HCT116 (cell line): Measurements from ENCODE around the gene SLC24A3. TPM values are rescaled to one million over a fixed set of nuclear protein-coding genes. Genes with fewer than 3 reads are reported as not detected.

Experiments
- ATAC-seq: fragments of 200-7000 bp; cut with Tn5 transposase; 2 replicates; pipeline ENCODE4 v1.9.1; 2020; ENCODE audit warnings: mild to moderate bottlenecking, moderate library complexity
- BruUV-seq: library from RNA; stranded (reverse); fragments of 400-500 nt; replicated peaks from 2 replicates; lab custom pipeline; 2021; lab: Mats Ljungman, UMichigan
- CTCF ChIA-PET: fragments of 300-600 bp; sonication (Branson Sonifier 250); formaldehyde crosslinking; loops from one replicate; lab custom pipeline; 2021; ENCODE audit warnings: antibody characterized with exemption; lab: Charles Lee
- POLR2A ChIA-PET: fragments of 300-600, 350-600 bp; sonication (Branson Sonifier 250); formaldehyde crosslinking; loops from one replicate; lab custom pipeline; 2021; ENCODE audit warnings: antibody characterized with exemption; lab: Charles Lee
- RAD21 ChIA-PET, 2 experiments: fragments of 300-600 bp; sonication (Branson Sonifier 250); formaldehyde crosslinking; loops; one replicate each; lab custom pipeline; 2023; ENCODE audit warnings: low total read pairs in 2 of 2; ENCODE audit not compliant: uncharacterized antibody in 2 of 2, unreplicated experiment in 2 of 2, low non-redundant PET in 1 of 2; lab: Charles Lee
- DNase-seq: peaks from one replicate; pipeline ENCODE4 v3.0.0-alpha.2; 2010; ENCODE audit warnings: low read depth, low spot score
- H2AFZ ChIP-seq: fragments of 200-600 bp; shearing (Covaris generic), sonication (generic); 2 replicates; pipeline ENCODE4 v1.6.1; 2017; ENCODE audit warnings: low read depth, mixed run types, mixed read lengths, antibody characterized with exemption, low read length; ENCODE audit not compliant: poor library complexity, severe bottlenecking
- H3K27ac ChIP-seq: 2 replicates; pipeline ENCODE4 v1.5.1; 2012; ENCODE audit warnings: low read depth, low read length
- H3K27me3 ChIP-seq: fragments of 200-600 bp; sonication (generic); 2 replicates; pipeline ENCODE4 v1.6.1; 2016; ENCODE audit warnings: mixed run types, low read length, mixed read lengths; ENCODE audit not compliant: insufficient read depth
- H3K36me3 ChIP-seq, 2 experiments: fragments of 200-500 bp in 1 of 2; fragments of 200-600 bp in 1 of 2; sonication (Bioruptor generic) in 1 of 2; sonication (generic) in 1 of 2; 2 replicates each; pipeline versions ENCODE4 v1.5.1 to v1.6.1; 2014 to 2016; ENCODE audit warnings: low read length in 2 of 2, inconsistent platforms in 1 of 2, mixed read lengths in 1 of 2, mixed run types in 1 of 2; ENCODE audit not compliant: insufficient read depth in 2 of 2, control insufficient read depth in 1 of 2
- H3K4me1 ChIP-seq, 2 experiments: fragments of 200-600 bp in 1 of 2; sonication (generic) in 1 of 2; 2 replicates each; pipeline versions ENCODE4 v1.5.1 to v1.6.1; 2012 to 2017; ENCODE audit warnings: low read length in 2 of 2, inconsistent platforms in 1 of 2, mild to moderate bottlenecking in 1 of 2, mixed read lengths in 1 of 2, mixed run types in 1 of 2, moderate library complexity in 1 of 2; ENCODE audit not compliant: insufficient read depth in 2 of 2, control insufficient read depth in 1 of 2
- H3K4me2 ChIP-seq: fragments of 200-600 bp; sonication (generic); 2 replicates; pipeline ENCODE4 v1.6.1; 2017; ENCODE audit warnings: mixed run types, low read length, mixed read lengths
- H3K4me3 ChIP-seq, 2 experiments: fragments of 200-600 bp in 1 of 2; sonication (generic) in 1 of 2; replicated peaks in 1 of 2; 2 replicates each; pipeline ENCODE4 v1.5.1; 2011 to 2016; ENCODE audit warnings: low read length in 2 of 2, control low read depth in 1 of 2, low read depth in 1 of 2, mild to moderate bottlenecking in 1 of 2, mixed read lengths in 1 of 2, mixed run types in 1 of 2
- H3K79me2 ChIP-seq: fragments of 200-600 bp; sonication (generic); 2 replicates; pipeline ENCODE4 v1.6.1; 2017; ENCODE audit warnings: mild to moderate bottlenecking, mixed run types, low read length, moderate library complexity, mixed read lengths; ENCODE audit not compliant: insufficient read depth
- H3K9ac ChIP-seq: fragments of 200-600 bp; sonication (generic); 2 replicates; pipeline ENCODE4 v1.6.1; 2016; ENCODE audit warnings: low read length, mixed read lengths
- H3K9me2 ChIP-seq: fragments of 200-600 bp; sonication (generic), shearing (Covaris generic); 2 replicates; pipeline ENCODE4 v1.6.1; 2017; ENCODE audit warnings: mixed run types, mild to moderate bottlenecking, moderate library complexity; ENCODE audit not compliant: insufficient read depth
- H3K9me3 ChIP-seq, 2 experiments: fragments of 200-500 bp in 1 of 2; fragments of 200-600 bp in 1 of 2; sonication (Bioruptor generic) in 1 of 2; sonication (generic) in 1 of 2; 2 replicates each; pipeline ENCODE4 v1.6.1; 2014 to 2017; ENCODE audit warnings: low read length in 2 of 2, mixed read lengths in 2 of 2, inconsistent platforms in 1 of 2, low read depth in 1 of 2, mild to moderate bottlenecking in 1 of 2, mixed run types in 1 of 2, moderate library complexity in 1 of 2; ENCODE audit not compliant: control insufficient read depth in 1 of 2, insufficient read depth in 1 of 2
- H4K20me1 ChIP-seq: fragments of 200-600 bp; sonication (generic), shearing (Covaris generic); 2 replicates; pipeline ENCODE4 v1.6.1; 2017; ENCODE audit warnings: mixed run types, mild to moderate bottlenecking, moderate library complexity; ENCODE audit not compliant: insufficient read depth
- EZH2 ChIP-seq: fragments of 200-600 bp; sonication (generic); IDR thresholded peaks from 2 replicates; pipeline ENCODE4 v1.6.1; 2017; ENCODE audit warnings: antibody characterized with exemption, mixed run types
- JUND ChIP-seq: IDR thresholded peaks from 2 replicates; pipeline ENCODE4 v1.6.1; 2012
- POLR2AphosphoS5 ChIP-seq: IDR thresholded peaks from 2 replicates; pipeline ENCODE4 v1.6.1; 2011; ENCODE audit warnings: mild to moderate bottlenecking, low read depth, low read length, moderate library complexity
- SIN3A ChIP-seq: IDR thresholded peaks from 2 replicates; pipeline ENCODE4 v1.6.1; 2012; ENCODE audit warnings: low read depth
- SP1 ChIP-seq: IDR thresholded peaks from 2 replicates; pipeline ENCODE4 v1.6.1; 2012; ENCODE audit warnings: low read depth
- SRF ChIP-seq: IDR thresholded peaks from 2 replicates; pipeline ENCODE4 v1.6.1; 2012; ENCODE audit warnings: low read depth
- TCF7L2 ChIP-seq: IDR thresholded peaks from 2 replicates; pipeline ENCODE4 v1.7.0; 2011; ENCODE audit warnings: borderline replicate concordance, inconsistent platforms; ENCODE audit not compliant: insufficient read depth, insufficient read length; ENCODE audit errors: extremely low read depth
- YY1 ChIP-seq: IDR thresholded peaks from 2 replicates; pipeline ENCODE4 v1.6.1; 2011; ENCODE audit warnings: low read length, low read depth, moderate library complexity, mild to moderate bottlenecking; ENCODE audit not compliant: insufficient replicate concordance; ENCODE audit errors: extremely low read depth
- ZFX ChIP-seq: fragments of 450-650 bp; IDR thresholded peaks from 2 replicates; pipeline ENCODE4 v1.6.1; 2017
- intact Hi-C: fragments of 100-400 bp; cut with micrococcal nuclease; formaldehyde crosslinking; loops from 2 replicates; pipeline ENCODE4 v1.10.0; 2022
- total RNA-seq: library from RNA; stranded (reverse); gene quantifications from one replicate; pipeline ENCODE4 v1.2.1, GENCODE V29; 2021; ENCODE audit not compliant: unreplicated experiment
- TF ChIP-seq, protein P1 (sequence below): IDR thresholded peaks from 2 replicates; pipeline ENCODE4 v1.6.1; 2012
- TF ChIP-seq, protein P2 (sequence below): IDR thresholded peaks from 2 replicates; pipeline ENCODE4 v1.6.1; 2012; ENCODE audit warnings: low read depth
- TF ChIP-seq, protein P3 (sequence below), 3 experiments: fragments of 200-600 bp in 1 of 3; sonication (generic) in 1 of 3; IDR thresholded peaks in 2 of 3; conservative IDR thresholded peaks in 1 of 3; 2 replicates each; pipeline ENCODE4 v1.5.1; 2012 to 2017; ENCODE audit warnings: low read depth in 2 of 3, low read length in 2 of 3, antibody characterized with exemption in 1 of 3, borderline replicate concordance in 1 of 3, control low read depth in 1 of 3, mild to moderate bottlenecking in 1 of 3, mixed read lengths in 1 of 3, mixed run types in 1 of 3, moderate library complexity in 1 of 3; ENCODE audit not compliant: insufficient read depth in 1 of 3

Gene SLC24A3
- total RNA-seq, 1 experiment from 2014 or later = not detected

DNA sequence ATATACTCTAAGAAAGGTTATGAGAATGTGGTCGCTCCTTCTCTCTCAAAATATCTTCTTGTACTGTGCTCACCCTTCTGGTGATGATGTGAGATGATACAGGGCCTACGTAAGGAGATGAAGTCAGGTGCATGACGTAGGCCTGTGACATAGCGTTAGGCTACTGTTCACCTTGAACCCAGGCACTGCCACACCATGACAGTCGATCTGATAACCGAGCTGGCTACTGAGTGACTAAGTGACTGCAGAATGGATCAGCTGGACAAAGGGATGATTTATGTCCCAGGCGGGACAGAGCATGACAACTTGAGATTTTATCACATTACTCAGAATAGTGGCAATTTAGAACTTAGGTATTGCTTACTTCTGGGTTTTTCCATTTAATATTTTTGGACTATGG is 11.2 kb downstream of the SLC24A3 start:
- no peaks in the 10 kb centered on the region for H3K27me3 ChIP-seq

DNA sequence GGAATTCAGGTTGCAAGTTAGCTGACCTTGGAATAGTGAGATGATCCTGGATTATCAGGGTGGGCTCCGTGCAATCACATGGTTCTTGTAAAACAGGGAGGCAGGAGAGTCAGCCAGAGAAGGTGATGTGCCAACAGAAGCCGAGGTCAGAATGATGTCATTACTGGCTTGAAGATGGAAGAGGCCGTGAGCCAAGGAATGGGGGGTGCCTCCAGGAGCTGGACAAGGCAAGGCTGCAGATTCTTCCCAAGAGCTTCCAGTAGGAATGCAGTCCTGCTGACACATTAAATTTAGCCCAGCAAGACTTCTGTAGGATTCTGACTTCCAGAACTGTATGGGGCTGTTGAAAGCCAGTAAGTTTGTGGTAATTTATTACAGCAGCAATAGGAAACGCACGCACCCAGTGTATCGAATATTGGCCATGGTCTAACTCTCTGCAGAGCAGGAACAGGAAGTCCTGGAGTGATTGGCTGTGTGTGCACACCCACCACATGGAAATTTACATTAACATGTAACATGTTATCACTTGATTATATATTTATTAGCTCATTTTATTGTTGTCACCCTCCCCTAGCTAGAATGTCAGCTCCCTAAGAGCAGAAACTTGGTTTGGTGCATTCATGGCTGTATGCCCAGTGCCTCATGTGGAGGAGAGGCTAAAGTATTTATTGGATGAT is 19.1 kb downstream of the SLC24A3 start:
- no peak overlapping the region for H2AFZ ChIP-seq
- H4K20me1 ChIP-seq = no peaks in the 10 kb centered on the region
- ATAC-seq = no peak
- DNase-seq = no peak
- no peaks in the 10 kb centered on the region for H3K9me3 ChIP-seq
- no peak overlapping the region for H3K4me3 ChIP-seq
- no peaks in the 10 kb centered on the region for H3K36me3 ChIP-seq
- H3K4me1 ChIP-seq = no peaks in the 10 kb centered on the region
- no peak overlapping the region for H3K9ac ChIP-seq
- H3K27ac ChIP-seq = no peak overlapping the region
- no peaks in the 10 kb centered on the region for H3K79me2 ChIP-seq
- no peaks in the 10 kb centered on the region for H3K27me3 ChIP-seq
- intact Hi-C loops = no loop called here
- BruUV-seq = no TSS peak
- ChIA-PET RAD21 (no interaction called here), CTCF (no interaction called here), POLR2A (no interaction called here)
- TF ChIP-seq YY1 (no peak), ZFX (no peak), TCF7L2 (no peak), POLR2AphosphoS5 (no peak), SIN3A (no peak), EZH2 (no peak), JUND (no peak), SP1 (no peak)
- TF ChIP-seq, protein P1, sequence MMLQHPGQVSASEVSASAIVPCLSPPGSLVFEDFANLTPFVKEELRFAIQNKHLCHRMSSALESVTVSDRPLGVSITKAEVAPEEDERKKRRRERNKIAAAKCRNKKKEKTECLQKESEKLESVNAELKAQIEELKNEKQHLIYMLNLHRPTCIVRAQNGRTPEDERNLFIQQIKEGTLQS = no peak
- TF ChIP-seq, protein P2, sequence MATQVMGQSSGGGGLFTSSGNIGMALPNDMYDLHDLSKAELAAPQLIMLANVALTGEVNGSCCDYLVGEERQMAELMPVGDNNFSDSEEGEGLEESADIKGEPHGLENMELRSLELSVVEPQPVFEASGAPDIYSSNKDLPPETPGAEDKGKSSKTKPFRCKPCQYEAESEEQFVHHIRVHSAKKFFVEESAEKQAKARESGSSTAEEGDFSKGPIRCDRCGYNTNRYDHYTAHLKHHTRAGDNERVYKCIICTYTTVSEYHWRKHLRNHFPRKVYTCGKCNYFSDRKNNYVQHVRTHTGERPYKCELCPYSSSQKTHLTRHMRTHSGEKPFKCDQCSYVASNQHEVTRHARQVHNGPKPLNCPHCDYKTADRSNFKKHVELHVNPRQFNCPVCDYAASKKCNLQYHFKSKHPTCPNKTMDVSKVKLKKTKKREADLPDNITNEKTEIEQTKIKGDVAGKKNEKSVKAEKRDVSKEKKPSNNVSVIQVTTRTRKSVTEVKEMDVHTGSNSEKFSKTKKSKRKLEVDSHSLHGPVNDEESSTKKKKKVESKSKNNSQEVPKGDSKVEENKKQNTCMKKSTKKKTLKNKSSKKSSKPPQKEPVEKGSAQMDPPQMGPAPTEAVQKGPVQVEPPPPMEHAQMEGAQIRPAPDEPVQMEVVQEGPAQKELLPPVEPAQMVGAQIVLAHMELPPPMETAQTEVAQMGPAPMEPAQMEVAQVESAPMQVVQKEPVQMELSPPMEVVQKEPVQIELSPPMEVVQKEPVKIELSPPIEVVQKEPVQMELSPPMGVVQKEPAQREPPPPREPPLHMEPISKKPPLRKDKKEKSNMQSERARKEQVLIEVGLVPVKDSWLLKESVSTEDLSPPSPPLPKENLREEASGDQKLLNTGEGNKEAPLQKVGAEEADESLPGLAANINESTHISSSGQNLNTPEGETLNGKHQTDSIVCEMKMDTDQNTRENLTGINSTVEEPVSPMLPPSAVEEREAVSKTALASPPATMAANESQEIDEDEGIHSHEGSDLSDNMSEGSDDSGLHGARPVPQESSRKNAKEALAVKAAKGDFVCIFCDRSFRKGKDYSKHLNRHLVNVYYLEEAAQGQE = no peak
- TF ChIP-seq, protein P3, sequence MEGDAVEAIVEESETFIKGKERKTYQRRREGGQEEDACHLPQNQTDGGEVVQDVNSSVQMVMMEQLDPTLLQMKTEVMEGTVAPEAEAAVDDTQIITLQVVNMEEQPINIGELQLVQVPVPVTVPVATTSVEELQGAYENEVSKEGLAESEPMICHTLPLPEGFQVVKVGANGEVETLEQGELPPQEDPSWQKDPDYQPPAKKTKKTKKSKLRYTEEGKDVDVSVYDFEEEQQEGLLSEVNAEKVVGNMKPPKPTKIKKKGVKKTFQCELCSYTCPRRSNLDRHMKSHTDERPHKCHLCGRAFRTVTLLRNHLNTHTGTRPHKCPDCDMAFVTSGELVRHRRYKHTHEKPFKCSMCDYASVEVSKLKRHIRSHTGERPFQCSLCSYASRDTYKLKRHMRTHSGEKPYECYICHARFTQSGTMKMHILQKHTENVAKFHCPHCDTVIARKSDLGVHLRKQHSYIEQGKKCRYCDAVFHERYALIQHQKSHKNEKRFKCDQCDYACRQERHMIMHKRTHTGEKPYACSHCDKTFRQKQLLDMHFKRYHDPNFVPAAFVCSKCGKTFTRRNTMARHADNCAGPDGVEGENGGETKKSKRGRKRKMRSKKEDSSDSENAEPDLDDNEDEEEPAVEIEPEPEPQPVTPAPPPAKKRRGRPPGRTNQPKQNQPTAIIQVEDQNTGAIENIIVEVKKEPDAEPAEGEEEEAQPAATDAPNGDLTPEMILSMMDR (IDR thresholded peaks at IDR 0.05 in 2 of 3, conservative IDR thresholded peaks at IDR 0.05 in 1 of 3; ENCODE audit: borderline replicate concordance in 1 of 3, insufficient read depth in 1 of 3, low read depth in 2 of 3, low read length in 2 of 3) = no peak
- no peak overlapping the region for H3K4me2 ChIP-seq
- H3K9me2 ChIP-seq = no peaks in the 10 kb centered on the region

More for the DNA sequence above, 11.2 kb downstream of the SLC24A3 start:
- H3K27ac ChIP-seq = no peak overlapping the region
- no peak overlapping the region for H3K4me3 ChIP-seq
- no peaks in the 10 kb centered on the region for H4K20me1 ChIP-seq
- no peak overlapping the region for H2AFZ ChIP-seq
- no peaks in the 10 kb centered on the region; a peak in 1 of 4 replicates for H3K9me3 ChIP-seq
- no peak overlapping the region for H3K4me2 ChIP-seq
- CTCF ChIA-PET = no interaction called here
- no peaks in the 10 kb centered on the region for H3K36me3 ChIP-seq
- TF ChIP-seq SIN3A (no peak), YY1 (no peak), TCF7L2 (no peak), EZH2 (no peak), SRF (no peak)
- POLR2A ChIA-PET = no interaction called here
- no peaks in the 10 kb centered on the region for H3K79me2 ChIP-seq
- DNase-seq (no peak), ATAC-seq (no peak)
- H3K9me2 ChIP-seq = no peaks in the 10 kb centered on the region
- no TSS peak for BruUV-seq
- RAD21 ChIA-PET = no interaction called here
- H3K9ac ChIP-seq = no peak overlapping the region
- H3K4me1 ChIP-seq = no peaks in the 10 kb centered on the region
- intact Hi-C loops = no loop called here
